ENCODE results near the gene AMZ1.
"Not testable (repeated sequence)": the region's sequence is repeated elsewhere in the genome, so short reads cannot be mapped to it uniquely, and the experiment has no call there.

DNA sequence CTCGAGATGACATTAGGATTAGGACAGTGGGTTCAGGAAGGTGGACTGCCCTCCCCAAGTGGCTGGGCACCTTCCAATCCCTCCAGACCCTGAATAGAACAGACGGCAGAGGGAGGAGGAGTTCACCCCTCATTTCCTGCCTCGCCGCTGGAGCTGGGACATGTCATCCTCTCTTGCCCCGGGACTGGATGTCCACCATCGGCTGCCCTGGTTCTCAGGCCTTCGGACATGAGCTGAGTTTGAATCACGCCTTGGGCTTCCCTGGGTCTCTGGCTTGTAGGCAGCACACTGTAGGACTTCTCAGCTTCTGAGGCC, 6.1 kb downstream of the AMZ1 start:
- TF ChIP-seq, protein P1, sequence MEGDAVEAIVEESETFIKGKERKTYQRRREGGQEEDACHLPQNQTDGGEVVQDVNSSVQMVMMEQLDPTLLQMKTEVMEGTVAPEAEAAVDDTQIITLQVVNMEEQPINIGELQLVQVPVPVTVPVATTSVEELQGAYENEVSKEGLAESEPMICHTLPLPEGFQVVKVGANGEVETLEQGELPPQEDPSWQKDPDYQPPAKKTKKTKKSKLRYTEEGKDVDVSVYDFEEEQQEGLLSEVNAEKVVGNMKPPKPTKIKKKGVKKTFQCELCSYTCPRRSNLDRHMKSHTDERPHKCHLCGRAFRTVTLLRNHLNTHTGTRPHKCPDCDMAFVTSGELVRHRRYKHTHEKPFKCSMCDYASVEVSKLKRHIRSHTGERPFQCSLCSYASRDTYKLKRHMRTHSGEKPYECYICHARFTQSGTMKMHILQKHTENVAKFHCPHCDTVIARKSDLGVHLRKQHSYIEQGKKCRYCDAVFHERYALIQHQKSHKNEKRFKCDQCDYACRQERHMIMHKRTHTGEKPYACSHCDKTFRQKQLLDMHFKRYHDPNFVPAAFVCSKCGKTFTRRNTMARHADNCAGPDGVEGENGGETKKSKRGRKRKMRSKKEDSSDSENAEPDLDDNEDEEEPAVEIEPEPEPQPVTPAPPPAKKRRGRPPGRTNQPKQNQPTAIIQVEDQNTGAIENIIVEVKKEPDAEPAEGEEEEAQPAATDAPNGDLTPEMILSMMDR (IDR thresholded peaks at IDR 0.05) = not testable (repeated sequence)
- not testable (repeated sequence) for TF ChIP-seq POLR2A, POLR2AphosphoS5 (IDR thresholded peaks at IDR 0.05)

Measured in prostate gland (tissue), 2 donors.